ENCODE measurements around the gene HOXA2.

HOXA2 gene

GRCh38 chr7:27116962-27117886, 14.7 kb upstream of the HOXA2 start:
- H2AFZ ChIP-seq (ENCODE audit: low read depth, low read length): no peak overlapping the region
- no peak overlapping the region for H3K4me3 ChIP-seq (ENCODE audit: low read length)
- no peaks in the 10 kb centered on the region for H3K27me3 ChIP-seq (ENCODE audit: low read depth, low read length)
- no peaks in the 10 kb centered on the region for H3K36me3 ChIP-seq (replicated peaks; ENCODE audit: low read depth, low read length)
- H3K4me2 ChIP-seq (ENCODE audit: low read length): no peak overlapping the region
- no peak overlapping the region for H3K27ac ChIP-seq (ENCODE audit: low read length)
- H4K20me1 ChIP-seq (ENCODE audit: insufficient read depth, low read length): no peaks in the 10 kb centered on the region
- no peaks in the 10 kb centered on the region for H3K9me3 ChIP-seq (ENCODE audit: insufficient read depth, low read length)
- no peak overlapping the region for H3K9ac ChIP-seq (ENCODE audit: low read length)
- H3K4me1 ChIP-seq (ENCODE audit: low read length): no peaks in the 10 kb centered on the region
- TF ChIP-seq EZH2phosphoT487 (IDR thresholded peaks at IDR 0.05; ENCODE audit: low read depth): no peak
- TF ChIP-seq CTCF (IDR thresholded peaks at IDR 0.05; ENCODE audit: low read depth, low read length): no peak
- H3K79me2 ChIP-seq (ENCODE audit: low read length): no peaks in the 10 kb centered on the region

GRCh38 chr7:27116031-27116961, 13.8 kb upstream of the HOXA2 start:
- no peaks in the 10 kb centered on the region for H3K9me3 ChIP-seq (ENCODE audit: insufficient read depth, low read length)
- TF ChIP-seq CTCF (IDR thresholded peaks at IDR 0.05; ENCODE audit: low read depth, low read length): no peak
- no peak for TF ChIP-seq EZH2phosphoT487 (IDR thresholded peaks at IDR 0.05; ENCODE audit: low read depth)
- H2AFZ ChIP-seq (ENCODE audit: low read depth, low read length): no peak overlapping the region
- no peaks in the 10 kb centered on the region for H4K20me1 ChIP-seq (ENCODE audit: insufficient read depth, low read length)
- no peaks in the 10 kb centered on the region for H3K4me1 ChIP-seq (ENCODE audit: low read length)
- H3K4me3 ChIP-seq (ENCODE audit: low read length): no peak overlapping the region
- no peak overlapping the region for H3K27ac ChIP-seq (ENCODE audit: low read length)
- H3K79me2 ChIP-seq (ENCODE audit: low read length): no peaks in the 10 kb centered on the region
- H3K36me3 ChIP-seq (replicated peaks; ENCODE audit: low read depth, low read length): no peaks in the 10 kb centered on the region
- no peaks in the 10 kb centered on the region for H3K27me3 ChIP-seq (ENCODE audit: low read depth, low read length)
- no peak overlapping the region for H3K4me2 ChIP-seq (ENCODE audit: low read length)
- H3K9ac ChIP-seq (ENCODE audit: low read length): no peak overlapping the region

- no peaks in the 10 kb centered on the region for H3K4me1 ChIP-seq (ENCODE audit: low read length)
- no peak for TF ChIP-seq CTCF (IDR thresholded peaks at IDR 0.05; ENCODE audit: low read depth, low read length)
- TF ChIP-seq EZH2phosphoT487 (IDR thresholded peaks at IDR 0.05; ENCODE audit: low read depth): no peak
- no peaks in the 10 kb centered on the region for H3K9me3 ChIP-seq (ENCODE audit: insufficient read depth, low read length)
- H4K20me1 ChIP-seq (ENCODE audit: insufficient read depth, low read length): no peaks in the 10 kb centered on the region
- no peaks in the 10 kb centered on the region for H3K27me3 ChIP-seq (ENCODE audit: low read depth, low read length)
- H3K36me3 ChIP-seq (replicated peaks; ENCODE audit: low read depth, low read length): no peaks in the 10 kb centered on the region
- no peak overlapping the region for H3K4me3 ChIP-seq (ENCODE audit: low read length)
- H3K27ac ChIP-seq (ENCODE audit: low read length): no peak overlapping the region
- no peak overlapping the region for H3K9ac ChIP-seq (ENCODE audit: low read length)
- H2AFZ ChIP-seq (ENCODE audit: low read depth, low read length): no peak overlapping the region
- no peak overlapping the region for H3K4me2 ChIP-seq (ENCODE audit: low read length)
- no peaks in the 10 kb centered on the region for H3K79me2 ChIP-seq (ENCODE audit: low read length)
Measured at GRCh38 chr7:27115221-27116026, 12.9 kb upstream of the HOXA2 start.

Measured in OCI-LY3 (cell line).